GM12872 (cell line): ENCODE results near the gene ZNF566.

Experiments used
- CTCF ChIP-seq: IDR thresholded peaks from 3 replicates; pipeline ENCODE4 v1.5.1; 2011; ENCODE audit warnings: low read depth, mild to moderate bottlenecking, low read length, moderate library complexity; ENCODE audit not compliant: insufficient read depth

The ZNF566 gene

DNA sequence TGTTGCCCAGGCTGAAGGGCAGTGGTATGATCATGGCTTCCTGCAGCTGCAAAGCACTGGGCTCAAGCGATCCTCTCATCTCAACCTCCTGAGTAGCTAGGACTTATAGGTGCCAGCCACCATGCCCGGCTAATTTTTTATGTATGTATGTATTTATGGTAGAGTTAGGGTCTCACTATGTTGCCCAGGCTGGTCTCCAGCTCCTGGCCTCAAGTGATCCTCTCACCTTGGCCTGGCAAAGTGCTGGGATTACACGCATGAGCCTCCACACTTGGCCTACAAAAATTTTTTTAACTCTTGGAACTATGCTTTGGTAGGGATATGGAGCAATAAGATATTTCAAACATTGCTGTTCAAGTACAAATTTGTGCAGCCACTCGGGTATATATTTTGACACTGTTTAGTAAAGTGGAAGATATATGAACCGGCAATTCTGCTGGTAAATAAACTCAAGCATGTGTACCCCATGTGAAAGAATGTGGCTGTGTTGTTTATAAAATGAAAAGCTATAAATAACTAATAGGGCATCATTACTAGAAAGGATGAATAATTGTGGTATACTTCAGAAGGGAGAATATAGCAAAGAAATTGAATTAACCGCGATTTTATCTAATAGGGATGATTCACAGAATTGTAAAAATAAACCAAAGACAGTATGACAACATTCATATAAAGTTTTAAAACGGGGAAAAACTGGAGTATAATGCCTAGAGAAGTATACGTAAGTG is 1.1 kb downstream of the ZNF566 start:
- TF ChIP-seq CTCF = no peak

- TF ChIP-seq CTCF = no peak
These were observed 5.7 kb downstream of the ZNF566 start for GRCh38 chr19:36483653-36484052.

GRCh38 chr19:36482876-36483275 is 6.5 kb downstream of the ZNF566 start:
- TF ChIP-seq CTCF = no peak

DNA sequence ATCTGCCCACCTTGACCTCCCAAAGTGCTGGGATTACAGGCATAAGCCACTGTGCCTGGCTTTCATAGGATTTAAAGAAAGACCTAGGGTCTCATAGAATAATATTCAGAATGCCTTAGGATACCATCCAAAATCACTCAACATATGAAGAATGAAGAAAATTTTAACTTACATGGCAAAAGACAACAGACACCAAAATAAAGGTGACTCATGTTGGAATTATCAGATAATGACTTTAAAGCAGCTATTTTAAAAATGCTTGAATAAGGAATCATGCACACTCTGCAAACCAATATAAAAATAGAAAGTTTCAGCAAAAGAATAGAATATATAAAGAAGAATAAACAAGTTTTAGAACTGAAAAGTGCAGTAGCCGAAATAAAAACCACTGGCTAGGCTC is 29.3 kb downstream of the ZNF566 start:
- TF ChIP-seq CTCF = no peak

- no peak for TF ChIP-seq CTCF
These were observed 32.5 kb downstream of the ZNF566 start for GRCh38 chr19:36456831-36457230.

- no peak for TF ChIP-seq CTCF
These were observed 40.2 kb downstream of the ZNF566 start for GRCh38 chr19:36449059-36449670.

DNA sequence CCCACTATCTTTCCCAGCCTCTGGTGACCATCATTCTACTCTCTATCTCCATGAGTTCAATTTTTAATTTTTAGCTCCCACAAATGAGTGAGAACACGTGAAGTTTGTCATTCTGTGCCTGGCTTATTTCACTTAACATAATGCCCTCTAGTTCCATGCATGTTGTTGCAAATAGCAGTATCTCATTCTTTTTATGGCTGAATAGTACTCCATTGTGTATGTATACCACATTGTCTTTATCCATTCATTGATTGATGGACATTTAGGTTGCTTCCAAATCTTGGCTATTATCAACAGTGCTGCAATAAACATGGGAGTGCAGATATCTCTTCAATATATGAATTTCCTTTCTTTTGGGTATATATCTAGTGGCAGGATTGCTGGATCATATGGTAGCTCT is 48.0 kb downstream of the ZNF566 start:
- TF ChIP-seq CTCF = no peak
